Left ventricle myocardium superior (tissue), 1 donor: ENCODE results near the gene MOB2. TPM values are rescaled to one million over a fixed set of nuclear protein-coding genes. Genes with fewer than 3 reads are reported as not detected.

Experiments
- ATAC-seq: fragments of 200-7000 bp; cut with Tn5 transposase; one replicate; pipeline ENCODE4 v1.9.1; 2020; ENCODE audit warnings: mild to moderate bottlenecking, moderate library complexity
- DNase-seq: peaks from one replicate; pipeline ENCODE4 v3.0.0-alpha.2; 2020
- intact Hi-C: fragments of 100-400 bp; cut with micrococcal nuclease; formaldehyde crosslinking; loops from one replicate; pipeline ENCODE4 v1.11.0; 2022
- total RNA-seq: library from RNA; stranded (reverse); fragmentation: NEBNext Ultra II Directional; extraction: Animal tissue kit (Norgen Biotek cat#: 25700); gene quantifications from one replicate; pipeline ENCODE4 v1.2.1, GENCODE V29; 2021
- donor health status: DM: no; HTN: yes; CAD: no; lungs with severe emphysema.

The MOB2 gene
- total RNA-seq, 1 donor from 2014 or later, result 52.8 TPM

GRCh38 chr11:1507381-1508140, 21.0 kb upstream of the MOB2 start:
- intact Hi-C loops, result no loop called here
- DNase-seq (peak; percentile 77), ATAC-seq (peak; percentile 52)

- DNase-seq (peak; percentile 22), ATAC-seq (no peak)
- intact Hi-C loops, result no loop called here
Measured at GRCh38 chr11:1506981-1507380, 20.4 kb upstream of the MOB2 start.

GRCh38 chr11:1505480-1505879, 18.9 kb upstream of the MOB2 start:
- ATAC-seq, result no peak
- peak; percentile 13 for DNase-seq
- intact Hi-C loops, result no loop called here

- intact Hi-C loops, result no loop called here
- DNase-seq, result peak; percentile 23
- no peak for ATAC-seq
Measured at GRCh38 chr11:1504581-1505290, 18.2 kb upstream of the MOB2 start.

GRCh38 chr11:1504138-1504537, 17.6 kb upstream of the MOB2 start:
- ATAC-seq (no peak), DNase-seq (no peak)
- intact Hi-C loops, result no loop called here

GRCh38 chr11:1503708-1504104, 17.1 kb upstream of the MOB2 start:
- DNase-seq (peak; percentile 82), ATAC-seq (peak; percentile 78)
- intact Hi-C loops, result no loop called here

GRCh38 chr11:1502954-1503707, 16.6 kb upstream of the MOB2 start:
- ATAC-seq, result peak; percentile 76
- intact Hi-C loops, result no loop called here
- DNase-seq, result peak; percentile 77

- DNase-seq (peak; percentile 19), ATAC-seq (no peak)
- intact Hi-C loops, result no loop called here
Measured at GRCh38 chr11:1502168-1502953, 15.8 kb upstream of the MOB2 start.

- ATAC-seq (peak; percentile 68), DNase-seq (peak; percentile 77)
- intact Hi-C loops, result no loop called here
Measured at GRCh38 chr11:1501421-1502167, 15.0 kb upstream of the MOB2 start.

GRCh38 chr11:1500466-1501420, 14.2 kb upstream of the MOB2 start:
- intact Hi-C loops, result no loop called here
- ATAC-seq (no peak), DNase-seq (peak; percentile 28)

GRCh38 chr11:1499899-1500298, 13.3 kb upstream of the MOB2 start:
- DNase-seq, result peak; percentile 17
- no peak for ATAC-seq
- intact Hi-C loops, result no loop called here

- intact Hi-C loops, result no loop called here
- ATAC-seq (no peak), DNase-seq (peak; percentile 25)
Measured at GRCh38 chr11:1499261-1499890, 12.8 kb upstream of the MOB2 start.

- DNase-seq (no peak), ATAC-seq (no peak)
- intact Hi-C loops, result no loop called here
Measured at GRCh38 chr11:1498262-1498661, 11.7 kb upstream of the MOB2 start.

- DNase-seq (no peak), ATAC-seq (no peak)
- intact Hi-C loops, result no loop called here
Measured at GRCh38 chr11:1497600-1497999, 11.0 kb upstream of the MOB2 start.

GRCh38 chr11:1496761-1497095, 10.1 kb upstream of the MOB2 start:
- peak; percentile 15 for DNase-seq
- ATAC-seq, result no peak
- intact Hi-C loops, result no loop called here

- ATAC-seq (no peak), DNase-seq (no peak)
- intact Hi-C loops, result no loop called here
Measured at GRCh38 chr11:1496091-1496760, 9.6 kb upstream of the MOB2 start.

- no peak for ATAC-seq
- intact Hi-C loops, result no loop called here
- no peak for DNase-seq
Measured at GRCh38 chr11:1494650-1495049, 8.1 kb upstream of the MOB2 start.
